A549 (cell line): ENCODE data around the gene C17orf113.

Experiments
- CEBPB ChIP-seq, 2 experiments: fragments of >200 bp in 1 of 2; sonication (Bioruptor Twin) in 1 of 2; formaldehyde crosslinking in 1 of 2; IDR thresholded peaks; 2 replicates each; pipeline ENCODE4 v1.6.1; 2012 to 2016
- CTCF ChIP-seq: fragments of >200 bp; sonication (Bioruptor Twin); formaldehyde crosslinking; IDR thresholded peaks from 3 replicates; pipeline ENCODE4 v1.5.1; 2016
- ELK1 ChIP-seq: fragments of 150-350 bp; IDR thresholded peaks from 2 replicates; pipeline ENCODE4 v1.6.1; 2014; ENCODE audit warnings: low read depth, mild to moderate bottlenecking, low read length
- EP300 ChIP-seq, 2 experiments: fragments of >200 bp; sonication (Bioruptor Twin); formaldehyde crosslinking; IDR thresholded peaks; 2 replicates in 1 of 2; 3 replicates in 1 of 2; pipeline ENCODE4 v1.6.1; 2016 to 2017
- HMGXB4 ChIP-seq: fragments of 250-450 bp; sonication (Bioruptor Pico); IDR thresholded peaks from 2 replicates; pipeline ENCODE4 v1.5.0; 2021; ENCODE audit warnings: mild to moderate bottlenecking, moderate library complexity, borderline replicate concordance
- JUN ChIP-seq, 2 experiments: fragments of >200 bp; sonication (Bioruptor Twin); formaldehyde crosslinking; IDR thresholded peaks; 2 replicates in 1 of 2; 3 replicates in 1 of 2; pipeline ENCODE4 v1.6.1; 2016 to 2017
- MAX ChIP-seq: IDR thresholded peaks from 2 replicates; pipeline ENCODE4 v1.6.1; 2012
- POLR2A ChIP-seq: IDR thresholded peaks from 2 replicates; pipeline ENCODE4 v1.6.1; 2012; ENCODE audit warnings: mild to moderate bottlenecking, low read length
- POLR2AphosphoS2 ChIP-seq: conservative IDR thresholded peaks from 2 replicates; pipeline ENCODE4 v1.6.1; 2012; ENCODE audit warnings: low read length, improper control_type of control experiment, inconsistent platforms
- RARB ChIP-seq: fragments of 250-450 bp; sonication (Bioruptor Pico); IDR thresholded peaks from 2 replicates; pipeline ENCODE4 v1.8.0; 2021; ENCODE audit warnings: mild to moderate bottlenecking, moderate library complexity
- REST ChIP-seq: fragments of 200-600 bp; sonication (generic); IDR thresholded peaks from 2 replicates; pipeline ENCODE4 v1.6.1; 2016; ENCODE audit warnings: antibody characterized with exemption, mild to moderate bottlenecking, moderate library complexity
- SMC3 ChIP-seq: fragments of >200 bp; sonication (Bioruptor Twin); formaldehyde crosslinking; IDR thresholded peaks from 3 replicates; pipeline ENCODE4 v1.6.1; 2018; ENCODE audit warnings: inconsistent platforms
- USF2 ChIP-seq: fragments of 450-650 bp; IDR thresholded peaks from 2 replicates; pipeline ENCODE4 v1.6.1; 2014; ENCODE audit warnings: antibody characterized with exemption

GRCh38 chr17:42025191-42025579, 25.2 kb downstream of the C17orf113 start:
- TF ChIP-seq CTCF (peak; percentile 37; the same call in 2 of the 3 replicates), CEBPB (IDR thresholded peaks at IDR 0.05) (no peak), SMC3 (no peak), POLR2AphosphoS2 (no peak), USF2 (no peak), JUN (IDR thresholded peaks at IDR 0.05) (0 out of 5 replicates have a peak, but pooled peaks of 1 of the 2 experiments have one; percentile 15), POLR2A (no peak), HMGXB4 (CRISPR knock-in tag) (no peak), RARB (CRISPR knock-in tag) (no peak), REST (no peak), ELK1 (no peak), MAX (no peak), EP300 (IDR thresholded peaks at IDR 0.05) (no peak)
